NCI-H2107 (cell line): ENCODE data around the gene AEN.

Source experiments
- DNase-seq: peaks from one replicate; lab custom pipeline; 2025; lab: John Stamatoyannopoulos, UW

AEN gene

DNA sequence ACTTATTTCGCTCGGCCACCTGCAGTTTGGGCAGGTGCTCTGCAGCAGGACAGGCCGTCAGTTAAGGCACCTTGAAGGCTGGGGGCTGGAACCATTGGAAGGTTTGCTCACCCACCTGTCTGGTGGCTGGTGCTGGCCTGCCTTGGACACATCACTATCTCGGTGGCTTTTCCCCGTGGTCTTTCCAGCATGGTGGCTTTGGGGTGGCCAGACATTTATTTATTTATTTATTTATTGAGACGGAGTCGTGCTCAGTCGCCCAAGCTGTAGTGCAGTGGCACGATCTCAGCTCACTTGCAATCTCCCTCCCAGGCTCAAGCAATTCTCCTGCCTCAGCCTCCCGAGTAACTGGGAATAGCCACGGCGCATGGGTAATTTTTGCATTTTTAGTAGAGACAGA, 29.4 kb downstream of the AEN start:
- no peak for DNase-seq

DNA sequence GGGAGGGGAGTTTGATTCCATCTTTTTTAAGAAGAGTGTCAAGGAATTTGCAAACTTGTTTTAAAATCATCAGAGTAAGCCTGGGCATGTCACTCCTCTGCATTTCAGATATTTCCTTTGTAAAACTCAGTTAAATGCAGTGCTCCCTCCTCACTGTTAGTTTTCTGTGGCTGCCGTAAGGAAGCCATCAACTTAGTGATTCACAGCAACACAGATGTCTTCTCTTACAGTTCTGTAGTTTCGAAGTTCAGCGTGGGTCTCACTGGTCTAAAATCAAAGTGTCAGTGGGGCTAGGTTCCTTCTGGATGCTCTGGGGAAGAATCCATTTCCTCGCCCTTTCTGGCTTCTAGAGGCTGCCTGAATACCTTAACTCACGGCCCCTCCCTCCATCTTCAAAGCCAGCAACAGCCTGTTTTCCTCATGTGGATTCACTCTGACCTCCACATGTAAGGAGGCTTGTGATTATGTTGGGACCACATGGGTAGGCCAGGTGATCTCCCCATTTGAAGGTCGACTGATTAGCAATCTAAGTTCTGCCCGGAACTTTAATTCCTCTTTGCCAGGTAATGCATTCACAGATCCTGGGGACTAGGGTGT, 30.1 kb downstream of the AEN start:
- DNase-seq = no peak

DNA sequence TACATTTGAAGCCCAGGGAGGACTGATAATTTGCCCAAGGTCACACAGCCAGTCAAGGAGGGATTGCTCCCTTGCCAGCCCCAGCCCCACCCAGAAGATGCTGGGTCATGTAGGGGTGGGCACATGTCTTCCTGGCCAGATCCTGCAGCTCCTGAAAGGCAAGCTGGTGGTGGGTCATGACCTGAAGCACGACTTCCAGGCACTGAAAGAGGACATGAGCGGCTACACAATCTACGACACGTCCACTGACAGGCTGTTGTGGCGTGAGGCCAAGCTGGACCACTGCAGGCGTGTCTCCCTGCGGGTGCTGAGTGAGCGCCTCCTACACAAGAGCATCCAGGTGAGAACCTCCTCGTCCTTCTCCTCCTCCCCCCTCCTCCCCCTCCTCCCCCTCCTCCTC, 30.8 kb downstream of the AEN start:
- DNase-seq = no peak

DNA sequence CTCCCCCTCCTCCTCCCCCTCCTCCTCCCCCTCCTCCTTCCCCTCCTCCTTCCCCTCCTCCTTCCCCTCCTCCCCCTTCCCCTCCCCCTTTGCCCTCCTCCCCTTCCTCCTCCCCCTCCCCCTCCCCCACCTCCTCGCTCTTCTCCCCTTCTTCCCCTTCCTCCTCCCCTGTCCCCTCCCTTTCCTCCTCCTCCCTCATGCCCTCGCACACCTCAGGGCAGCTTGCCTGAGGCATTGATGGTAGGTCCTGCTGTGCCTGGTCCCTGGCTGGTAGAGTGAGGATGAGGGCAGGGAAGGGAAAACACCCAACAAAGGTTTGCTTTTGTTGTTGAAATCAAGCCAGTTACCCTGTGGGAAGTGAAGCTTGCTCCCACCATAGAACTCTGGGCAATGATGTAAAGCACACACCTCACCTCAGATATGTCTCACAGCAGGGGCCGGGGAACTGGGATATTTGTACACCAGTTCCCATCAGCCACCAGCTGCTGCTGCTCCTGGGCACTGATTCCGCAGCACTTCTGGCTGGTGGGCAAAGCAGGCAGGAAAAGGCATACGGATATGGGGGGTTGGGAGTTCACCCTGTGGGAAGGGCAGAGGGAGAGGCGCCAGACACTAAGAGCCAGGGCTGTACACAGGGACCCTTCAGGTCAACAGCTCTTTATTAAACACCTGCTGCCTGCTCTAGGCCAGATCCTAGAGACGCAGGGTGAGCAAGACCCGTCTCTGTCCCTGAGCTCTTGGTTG, 31.5 kb downstream of the AEN start:
- no peak for DNase-seq

DNA sequence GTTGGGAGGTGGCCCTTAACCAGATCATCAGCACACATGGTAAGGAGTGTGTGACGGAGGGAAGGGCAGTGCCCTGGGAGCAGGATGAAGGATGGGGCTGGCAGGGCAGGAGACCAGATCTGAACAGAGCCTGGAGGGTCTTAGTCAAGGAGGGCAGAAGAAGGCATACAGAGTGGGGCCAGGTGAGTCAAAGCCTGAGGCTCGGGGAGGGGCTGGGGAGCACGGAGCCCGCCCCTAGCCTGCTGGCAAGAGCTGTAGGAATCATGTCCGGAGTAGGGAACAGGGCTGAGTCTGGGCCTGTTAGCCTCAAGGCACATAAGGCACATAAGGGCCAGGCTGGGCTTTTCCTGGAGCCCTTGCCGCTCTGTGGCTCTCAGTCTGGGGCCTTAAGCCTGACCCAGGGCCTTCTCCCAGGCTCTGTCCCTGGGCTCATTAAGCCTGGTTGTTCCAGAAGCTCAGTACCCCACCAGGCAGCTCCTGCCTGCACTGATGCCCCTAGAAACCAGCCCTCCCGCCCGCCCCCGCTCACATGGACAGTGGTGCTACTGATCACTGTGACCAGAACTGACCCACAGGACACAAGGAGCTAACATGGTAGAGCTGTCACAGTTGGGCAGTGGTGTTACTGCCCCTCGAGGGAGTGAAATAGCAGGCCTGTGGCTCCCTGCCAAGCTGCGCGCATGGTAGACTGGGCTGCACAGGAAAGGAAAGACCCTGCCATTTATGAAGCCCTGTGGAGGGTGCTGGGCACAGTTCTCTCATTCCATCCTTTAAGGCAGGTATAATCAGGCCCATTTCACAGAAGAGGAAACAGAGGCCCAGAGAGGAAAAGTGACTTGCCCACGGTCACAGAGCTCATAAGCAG, 32.3 kb downstream of the AEN start:
- no peak for DNase-seq

DNA sequence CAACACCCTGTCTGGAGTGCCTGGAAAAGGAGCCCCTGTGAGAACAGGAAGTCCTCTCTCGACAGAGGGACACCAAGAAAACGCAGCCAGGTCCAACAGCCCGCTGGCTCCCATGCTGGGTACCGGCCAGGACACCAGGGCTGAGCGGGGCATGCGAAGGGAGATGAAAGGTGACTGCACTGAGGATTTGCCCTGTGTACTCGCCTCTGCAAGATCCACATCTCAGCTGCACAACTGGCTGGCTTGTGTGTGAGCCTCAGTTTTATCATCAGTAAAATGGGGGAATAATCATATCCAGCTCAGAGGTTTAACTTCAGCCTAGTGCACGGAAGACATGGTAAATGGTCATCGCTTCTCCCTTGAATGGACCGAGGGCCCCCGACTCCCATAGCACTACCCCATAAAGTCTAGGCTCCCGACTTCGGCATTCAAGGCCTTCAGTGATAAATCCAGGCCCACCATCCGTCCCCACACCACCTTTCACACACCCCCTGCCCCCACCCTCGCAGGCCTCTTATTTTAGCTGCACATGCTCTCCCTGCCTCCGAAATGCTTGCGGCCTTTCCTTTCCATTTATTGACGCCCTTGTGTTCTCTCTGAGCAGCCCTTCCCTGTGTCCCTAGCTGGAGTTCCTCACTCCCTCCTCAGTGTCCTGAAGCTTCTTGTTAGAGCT, 33.4 kb downstream of the AEN start:
- no peak for DNase-seq

DNA sequence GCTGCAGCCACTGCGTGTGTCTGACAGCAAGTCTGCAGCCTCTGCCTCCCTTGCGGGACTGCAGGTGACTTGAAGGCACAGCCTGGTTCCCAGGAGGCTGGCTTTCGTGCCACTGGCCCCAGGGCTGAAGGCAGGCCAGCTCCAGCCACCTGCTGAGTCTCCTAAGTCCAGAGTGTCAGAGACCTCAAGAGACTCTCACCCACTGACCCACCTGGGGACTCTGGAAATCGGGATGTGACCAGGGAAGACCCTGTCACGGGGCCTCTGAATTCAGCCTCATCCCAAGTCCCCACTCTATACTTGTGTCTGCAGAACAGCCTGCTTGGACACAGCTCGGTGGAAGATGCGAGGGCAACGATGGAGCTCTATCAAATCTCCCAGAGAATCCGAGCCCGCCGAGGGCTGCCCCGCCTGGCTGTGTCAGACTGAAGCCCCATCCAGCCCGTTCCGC, 34.0 kb downstream of the AEN start:
- no peak for DNase-seq

DNA sequence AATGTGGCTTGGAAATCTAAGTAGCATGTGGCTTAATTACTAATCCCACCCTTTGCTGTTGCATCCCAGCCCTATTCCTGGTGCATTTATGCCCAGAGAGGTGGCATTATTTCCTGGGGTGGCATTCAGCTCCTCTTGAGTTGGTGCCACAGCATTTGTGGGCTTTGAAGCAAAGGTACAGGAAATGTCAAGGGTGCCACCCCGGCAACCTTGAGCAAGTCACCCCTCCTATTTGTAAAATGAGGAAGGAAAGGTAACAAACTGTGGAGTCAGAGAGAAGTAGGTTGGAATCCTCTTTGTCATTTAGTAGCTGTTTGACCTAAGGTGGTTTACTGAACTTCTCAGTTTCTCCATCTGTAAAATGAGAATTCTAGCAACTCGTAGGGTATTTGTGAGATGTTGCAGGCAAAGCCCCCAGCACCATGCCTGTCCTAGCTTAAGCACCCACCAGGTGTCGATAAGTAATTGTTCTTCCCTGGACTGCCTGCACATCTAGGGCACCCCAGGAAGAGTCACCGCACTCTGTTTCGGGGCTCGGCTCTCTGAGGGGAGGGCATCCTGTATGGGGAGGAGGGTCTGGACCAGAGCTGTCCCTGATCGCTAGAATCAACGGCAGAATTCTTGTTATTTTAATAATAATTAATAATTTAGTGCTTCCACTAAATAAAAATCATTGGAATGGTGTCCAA, 34.8 kb downstream of the AEN start:
- DNase-seq = no peak

DNA sequence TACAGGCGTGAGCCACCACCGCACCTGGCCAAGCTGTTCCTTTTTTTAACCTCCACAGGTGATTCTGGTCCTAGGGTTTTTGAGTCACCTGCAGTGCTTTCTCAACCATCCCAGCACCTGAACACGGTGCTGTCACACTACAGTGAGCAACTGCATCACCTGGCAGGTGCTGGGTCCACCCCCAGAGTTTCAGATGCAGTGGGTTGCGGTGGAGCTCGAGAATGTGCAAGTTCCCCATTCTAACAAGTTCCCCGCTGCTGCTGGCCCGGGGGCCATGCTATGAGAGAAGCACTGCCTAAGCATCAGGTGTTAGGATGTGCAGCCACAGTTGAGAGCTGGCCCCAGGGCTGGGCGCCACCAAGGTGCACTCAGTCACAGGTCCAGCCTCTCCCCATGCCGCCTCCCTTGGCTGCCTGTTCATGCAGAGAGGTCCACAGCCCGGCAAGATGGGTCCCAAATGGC, 35.7 kb downstream of the AEN start:
- DNase-seq = no peak

DNA sequence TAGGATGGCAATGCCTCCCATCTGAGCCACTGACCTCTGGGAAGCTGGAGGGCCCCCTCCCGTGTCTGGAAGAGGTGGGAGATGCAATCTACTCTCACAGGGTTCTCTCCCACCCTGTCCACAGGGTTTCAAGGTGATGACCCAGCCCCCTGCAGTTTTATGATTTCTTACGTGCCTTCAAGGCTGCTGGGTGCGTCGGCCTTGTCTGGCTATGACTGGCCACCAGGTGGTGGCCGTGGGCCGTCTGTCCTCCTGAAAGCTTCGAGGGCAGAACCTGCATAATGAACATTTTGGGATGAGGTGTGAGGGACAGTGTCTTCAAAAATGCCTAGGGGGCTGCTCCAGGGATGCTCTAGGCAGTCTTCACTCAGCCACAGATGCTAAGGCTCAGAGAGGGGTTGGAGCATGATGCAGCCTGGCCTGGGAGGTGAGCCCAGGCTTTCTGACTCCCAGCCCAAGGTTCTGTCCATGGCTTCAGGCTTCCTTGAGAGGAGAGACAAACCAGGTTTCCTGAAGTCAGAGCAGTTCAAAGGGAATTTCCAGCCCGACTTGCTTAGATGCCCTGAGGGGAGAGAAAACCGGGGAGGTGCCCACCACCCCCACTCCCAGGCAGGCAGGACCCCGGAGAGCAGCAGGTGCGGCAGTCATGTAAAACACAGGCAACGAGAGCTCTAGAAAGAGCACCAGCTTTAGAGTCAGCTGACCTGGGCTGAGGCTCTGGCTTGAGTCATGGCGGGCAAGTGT, 36.4 kb downstream of the AEN start:
- DNase-seq = no peak

DNA sequence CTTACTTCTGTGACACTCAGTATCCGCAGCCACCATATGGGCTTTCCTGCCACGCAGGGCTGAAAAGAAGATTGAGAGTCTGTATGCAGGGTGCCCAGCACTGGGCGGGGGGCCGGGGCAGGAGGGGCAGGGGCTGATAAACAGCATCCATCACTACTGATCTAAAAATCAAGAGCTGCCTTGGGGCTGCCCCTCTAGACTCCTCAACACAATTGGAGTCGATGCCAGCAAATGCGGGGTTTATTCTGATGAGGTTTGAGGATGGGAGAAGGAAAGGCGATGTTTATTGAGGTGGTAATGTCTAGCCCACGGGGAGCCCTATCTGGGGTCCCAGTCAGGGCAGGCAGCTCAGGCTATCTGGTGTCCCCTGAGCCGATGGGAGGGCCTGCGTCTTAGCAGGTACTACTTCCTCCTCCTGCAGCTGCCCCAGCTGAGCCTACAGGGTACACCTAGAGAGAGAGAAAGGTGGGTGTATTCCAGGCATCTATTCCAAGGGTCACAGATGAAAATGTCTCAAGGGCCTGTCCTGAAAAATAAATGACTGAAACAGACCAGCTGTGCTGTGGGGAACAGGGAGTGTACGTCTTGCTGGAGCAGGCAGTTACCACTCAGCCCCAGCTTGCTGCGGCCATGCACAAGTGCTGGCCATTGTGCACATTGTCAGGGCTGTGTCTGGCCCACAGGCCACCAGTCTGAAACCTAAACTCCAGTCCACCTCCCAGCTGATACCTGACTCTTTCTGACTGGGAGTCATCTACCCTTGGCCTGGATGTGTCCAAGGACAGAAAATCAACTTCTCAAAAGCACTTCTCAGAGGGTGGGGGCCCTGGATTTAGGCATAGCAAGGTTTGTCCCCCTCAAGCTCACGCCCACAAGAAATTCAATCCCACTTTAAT, 37.2 kb downstream of the AEN start:
- no peak for DNase-seq

DNA sequence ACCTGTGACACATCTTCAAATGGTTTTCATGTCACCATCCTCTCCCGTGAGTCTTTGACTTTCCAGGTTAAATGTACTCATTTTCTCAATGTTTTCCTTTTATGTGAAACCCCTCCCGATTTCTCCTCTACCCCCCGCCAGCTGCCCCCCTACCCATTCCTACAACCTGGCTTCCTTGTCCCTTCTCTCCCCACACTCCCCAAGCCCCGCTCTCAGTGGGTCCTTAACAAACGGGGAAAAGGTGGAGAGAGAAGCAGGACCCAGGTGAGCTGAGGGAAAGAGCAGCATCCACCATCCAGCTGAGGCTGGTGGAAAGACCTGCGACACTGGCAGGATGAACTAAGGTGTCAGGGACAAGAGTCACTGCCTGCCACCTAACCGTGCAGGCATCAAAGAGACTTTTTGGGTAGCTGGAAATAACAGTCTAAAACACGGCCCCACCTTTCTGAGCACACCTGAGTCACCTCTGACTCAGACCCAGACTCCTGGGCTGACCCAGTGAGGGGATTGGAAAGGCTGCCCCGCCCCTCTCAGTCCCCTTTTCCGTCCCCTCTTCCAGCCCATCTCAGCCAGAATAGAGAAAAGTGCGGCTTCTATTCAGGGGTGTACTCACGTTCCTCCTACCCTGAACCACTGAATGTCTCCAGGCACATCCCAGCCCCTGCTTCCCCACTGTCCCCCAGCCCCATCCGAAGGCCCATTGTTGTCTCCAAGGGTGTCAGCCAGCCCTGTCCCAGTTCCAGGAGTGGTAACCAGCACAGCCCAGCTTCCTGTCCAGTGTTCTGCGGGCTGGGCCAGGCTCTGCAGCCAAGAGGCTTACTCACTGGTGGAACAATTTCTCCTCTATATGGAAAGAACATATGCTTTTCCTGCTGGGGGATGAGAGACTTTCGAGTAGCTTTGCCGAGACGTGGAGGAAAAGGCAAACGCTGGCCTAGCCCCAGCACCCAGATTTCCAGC, 38.1 kb downstream of the AEN start:
- DNase-seq = no peak

DNA sequence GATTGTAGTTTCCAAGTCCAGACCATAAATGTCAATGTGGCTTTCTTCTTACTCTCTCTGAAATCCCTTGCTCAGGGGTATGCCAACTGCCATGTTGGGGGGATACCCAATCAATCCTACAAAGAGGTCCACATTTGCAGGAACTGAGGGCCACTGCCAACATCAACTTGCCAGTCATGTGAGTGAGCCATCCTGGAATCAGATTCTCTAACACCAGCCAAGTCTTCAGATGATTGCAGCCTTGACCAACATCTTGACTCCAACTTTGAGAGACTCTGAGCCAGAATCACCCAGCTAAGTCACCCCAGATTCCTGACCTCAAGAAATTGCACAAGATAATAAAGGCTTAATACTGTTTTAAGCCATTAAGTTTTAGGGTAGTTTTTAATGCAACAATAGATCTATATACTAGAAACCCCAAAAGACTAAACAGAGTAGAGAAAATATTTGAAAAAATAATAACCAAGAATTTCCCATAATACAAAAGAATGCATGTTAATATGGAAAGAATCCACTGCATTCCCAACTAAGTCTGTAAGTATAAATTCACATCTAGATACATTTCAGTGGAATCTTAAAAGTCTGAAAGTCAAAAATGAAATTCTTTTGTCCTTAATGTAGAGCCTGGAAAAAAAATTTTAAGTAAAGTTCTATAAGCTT, 40.0 kb downstream of the AEN start:
- no peak for DNase-seq

DNA sequence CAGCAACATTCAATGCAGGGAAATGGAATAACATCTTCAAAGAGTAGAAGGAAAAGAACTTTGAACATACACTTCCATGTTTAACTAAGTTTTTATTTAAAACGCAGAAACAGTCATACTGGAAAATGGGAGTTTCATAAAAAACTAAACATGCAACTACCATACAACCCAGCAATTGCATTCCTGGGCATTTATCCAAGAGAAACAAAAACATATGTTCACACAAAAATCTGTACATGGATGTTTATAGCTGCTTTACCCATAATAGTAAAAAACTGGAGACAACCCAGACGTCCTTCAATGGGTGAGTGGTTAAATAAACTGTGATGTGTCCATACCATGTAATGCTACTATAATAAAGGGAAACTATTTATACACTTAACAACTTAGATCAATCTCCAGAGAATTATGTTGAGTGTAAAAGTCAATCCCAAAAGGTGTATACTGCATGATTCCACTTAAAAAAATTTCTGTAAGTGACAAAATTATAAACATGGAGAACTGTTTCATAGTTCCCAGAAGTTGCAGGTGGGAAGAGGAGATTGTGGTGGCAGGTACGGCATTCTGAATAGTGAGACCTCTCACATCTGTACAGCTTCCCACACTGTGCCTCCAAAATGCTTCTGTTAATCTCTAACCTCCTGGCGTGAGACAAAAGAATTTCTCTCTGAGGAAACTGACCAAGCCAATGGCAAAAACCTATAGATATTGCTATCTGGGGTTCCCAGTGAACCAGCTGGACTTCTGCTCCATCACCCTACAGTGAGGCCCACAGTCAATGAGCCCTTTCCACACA, 40.8 kb downstream of the AEN start:
- DNase-seq = no peak

DNA sequence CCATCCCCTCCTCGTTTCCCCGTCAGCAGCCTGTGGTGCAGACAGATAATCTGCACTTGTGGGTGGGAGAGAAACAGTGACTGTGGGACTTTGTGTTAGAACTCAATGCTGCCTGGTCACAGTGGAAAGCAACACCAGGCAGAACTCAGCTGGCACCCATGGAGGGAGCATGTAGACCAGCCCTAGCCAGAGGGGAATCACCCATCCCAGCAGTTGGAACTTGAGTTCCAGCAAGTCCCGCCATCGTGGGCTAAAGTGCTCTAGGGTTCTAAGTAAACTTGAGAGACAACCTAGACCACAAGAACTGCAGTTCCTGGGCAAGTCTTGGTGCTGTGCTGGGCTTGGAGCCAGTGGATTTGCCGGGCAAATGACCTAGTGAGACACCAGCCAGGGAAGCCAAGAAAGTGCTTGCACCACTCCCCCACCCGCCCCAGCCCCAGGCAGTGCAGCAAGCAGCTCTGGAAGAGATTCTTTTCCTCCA, 42.0 kb downstream of the AEN start:
- DNase-seq = no peak

DNA sequence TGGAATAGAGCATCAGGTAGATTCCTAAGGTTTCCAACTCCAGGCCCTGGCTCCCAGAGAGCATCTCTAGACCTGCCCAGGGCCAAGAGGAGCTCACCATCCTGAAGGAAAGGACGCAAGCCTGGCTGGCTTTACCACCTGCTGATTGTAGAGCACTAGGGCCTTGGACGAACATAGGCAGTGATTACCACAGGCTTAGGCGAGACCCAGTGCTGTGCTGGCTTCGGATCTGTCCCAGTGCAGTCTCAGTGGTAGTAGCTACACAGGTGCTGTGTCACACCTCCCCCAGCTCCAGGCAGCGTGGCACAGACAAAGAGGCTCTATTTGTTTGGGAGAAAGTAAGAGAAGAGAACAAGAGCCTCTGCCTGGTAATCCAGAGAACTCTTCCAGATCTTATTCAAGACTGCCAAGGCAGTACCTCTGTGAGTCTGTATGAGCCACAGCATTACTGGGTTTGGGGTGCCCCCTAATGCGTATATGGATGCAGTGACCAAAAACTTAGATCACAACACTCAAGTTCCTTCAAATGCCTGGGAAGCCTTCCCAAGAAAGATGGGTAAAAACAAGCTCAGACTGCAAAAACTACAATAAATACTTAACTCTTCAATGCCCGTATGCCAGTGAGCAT, 43.1 kb downstream of the AEN start:
- DNase-seq = no peak

DNA sequence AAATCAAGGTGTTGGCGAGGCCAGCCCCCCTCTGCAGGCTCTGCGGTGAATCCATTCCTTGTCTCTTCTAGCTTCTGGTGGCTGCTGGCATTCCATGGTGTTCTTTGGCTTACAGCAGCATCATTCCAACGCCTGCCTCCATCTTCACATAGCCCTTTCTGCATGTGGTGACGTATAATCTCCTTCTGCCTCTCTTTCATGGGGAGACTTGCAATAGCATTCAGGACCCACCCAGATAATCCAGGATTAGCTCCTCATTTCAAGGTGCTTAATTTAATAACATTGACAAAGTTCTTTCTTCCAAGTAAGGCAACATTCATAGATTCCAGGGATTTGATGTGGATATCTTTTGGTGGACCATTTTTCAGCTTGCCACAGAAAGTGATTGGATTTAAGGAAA, 53.5 kb downstream of the AEN start:
- no peak for DNase-seq
